Measurements from ENCODE around the gene SLC48A1. TPM values are rescaled to one million over a fixed set of nuclear protein-coding genes. Genes with fewer than 3 reads are reported as not detected.

The SLC48A1 gene
- total and polyA plus RNA-seq, 4 donors, result 16.8 to 31.3 (median 20.7) TPM

DNA sequence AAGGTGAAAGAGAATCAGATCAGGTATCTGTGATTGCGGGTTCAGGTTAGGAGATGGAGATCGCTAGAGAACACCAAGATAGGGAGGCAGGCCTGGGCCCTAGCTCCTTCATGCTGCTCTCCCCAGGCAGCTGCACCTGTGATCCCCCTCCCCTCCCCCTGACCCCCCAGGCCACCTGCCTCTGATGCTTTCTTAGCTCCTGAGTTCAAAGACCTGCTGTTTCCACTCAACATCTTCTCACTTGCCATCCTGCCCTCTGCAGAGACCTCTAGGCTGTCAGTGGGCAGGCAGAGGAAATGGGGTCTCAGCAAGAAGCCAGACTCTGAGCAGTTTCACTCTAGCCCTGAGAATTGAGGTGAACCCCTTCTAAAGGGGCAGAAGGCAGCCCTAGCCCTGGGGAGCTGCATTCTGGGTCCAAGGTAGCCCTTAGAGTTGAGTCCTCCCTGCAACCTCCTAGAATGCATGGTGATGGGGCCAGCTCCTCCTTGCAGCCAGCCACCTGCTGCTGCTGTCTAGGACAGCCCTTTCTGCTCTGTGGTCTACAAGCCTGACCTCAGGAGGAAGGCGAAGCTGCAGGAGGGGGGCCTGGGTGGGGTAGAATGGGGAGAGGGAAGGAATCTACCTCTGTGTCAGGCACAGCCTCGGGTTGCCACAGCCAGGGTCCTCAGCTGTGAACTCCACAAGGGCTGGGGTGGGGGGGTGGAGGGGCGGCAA is 6.4 kb upstream of the SLC48A1 start:
- TF ChIP-seq, protein P1, sequence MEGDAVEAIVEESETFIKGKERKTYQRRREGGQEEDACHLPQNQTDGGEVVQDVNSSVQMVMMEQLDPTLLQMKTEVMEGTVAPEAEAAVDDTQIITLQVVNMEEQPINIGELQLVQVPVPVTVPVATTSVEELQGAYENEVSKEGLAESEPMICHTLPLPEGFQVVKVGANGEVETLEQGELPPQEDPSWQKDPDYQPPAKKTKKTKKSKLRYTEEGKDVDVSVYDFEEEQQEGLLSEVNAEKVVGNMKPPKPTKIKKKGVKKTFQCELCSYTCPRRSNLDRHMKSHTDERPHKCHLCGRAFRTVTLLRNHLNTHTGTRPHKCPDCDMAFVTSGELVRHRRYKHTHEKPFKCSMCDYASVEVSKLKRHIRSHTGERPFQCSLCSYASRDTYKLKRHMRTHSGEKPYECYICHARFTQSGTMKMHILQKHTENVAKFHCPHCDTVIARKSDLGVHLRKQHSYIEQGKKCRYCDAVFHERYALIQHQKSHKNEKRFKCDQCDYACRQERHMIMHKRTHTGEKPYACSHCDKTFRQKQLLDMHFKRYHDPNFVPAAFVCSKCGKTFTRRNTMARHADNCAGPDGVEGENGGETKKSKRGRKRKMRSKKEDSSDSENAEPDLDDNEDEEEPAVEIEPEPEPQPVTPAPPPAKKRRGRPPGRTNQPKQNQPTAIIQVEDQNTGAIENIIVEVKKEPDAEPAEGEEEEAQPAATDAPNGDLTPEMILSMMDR (IDR thresholded peaks at IDR 0.05; ENCODE audit: control extremely low read depth, extremely low read depth), result no peak
- ATAC-seq (ENCODE audit: insufficient read depth, low FRiP score) (no peak), DNase-seq (no peak)
- H3K4me3 ChIP-seq, result no peak overlapping the region
- no peaks in the 10 kb centered on the region for H3K9me3 ChIP-seq (ENCODE audit: control insufficient read depth in 4 of 4, insufficient read depth in 3 of 4, low read length in 3 of 4)
- peaks cover 0 to 5% (median 0%) of the 10 kb centered on the region in 5 donors for H3K4me1 ChIP-seq (ENCODE audit: control insufficient read depth in 5 of 5, insufficient read depth in 5 of 5, low read length in 5 of 5)
- no peaks in the 10 kb centered on the region for H3K27me3 ChIP-seq (ENCODE audit: control insufficient read depth in 3 of 3, insufficient read depth in 3 of 3, low read length in 2 of 3)
- WGBS, 2 donors, result 61 to 64% methylated on average over 5 of the region's 5 CpGs
- no peak overlapping the region for H3K27ac ChIP-seq (ENCODE audit: low read depth in 1 of 2, low read length in 1 of 2)
- H3K9ac ChIP-seq (ENCODE audit: insufficient read depth in 1 of 2, low read length in 2 of 2), result no peak overlapping the region
- H3K36me3 ChIP-seq (ENCODE audit: control insufficient read depth in 4 of 4, insufficient read depth in 4 of 4, low read length in 4 of 4), result no peaks in the 10 kb centered on the region

DNA sequence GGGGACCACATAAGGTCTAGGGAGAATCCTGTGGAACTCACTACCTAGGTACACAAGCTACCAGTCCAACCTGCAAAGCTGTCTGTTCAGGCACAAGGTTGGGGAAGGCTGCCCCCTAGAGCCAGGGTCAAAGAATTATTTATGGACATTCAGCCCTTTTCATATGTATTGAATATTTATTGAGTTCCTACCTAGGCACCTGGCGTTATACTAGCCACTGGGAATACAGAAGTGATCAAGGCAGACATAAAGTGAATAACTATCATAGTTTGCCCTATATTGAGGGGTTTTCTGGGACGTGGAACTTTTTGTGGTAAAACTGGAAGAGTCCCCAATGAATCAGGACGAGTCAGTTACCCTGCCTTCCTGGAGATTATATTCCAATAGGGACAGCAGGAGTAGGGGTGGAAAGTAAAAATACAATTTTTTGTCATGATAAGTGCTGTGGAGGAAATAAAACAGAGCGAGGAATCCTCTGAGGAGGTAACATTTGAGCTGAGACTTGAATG is 5.8 kb upstream of the SLC48A1 start:
- Histone ChIP-seq H3K4me3 (no peak overlapping the region), H3K9ac (ENCODE audit: insufficient read depth in 1 of 2, low read length in 2 of 2) (no peak overlapping the region), H3K36me3 (ENCODE audit: control insufficient read depth in 4 of 4, insufficient read depth in 4 of 4, low read length in 4 of 4) (no peaks in the 10 kb centered on the region), H3K27ac (ENCODE audit: low read depth in 1 of 2, low read length in 1 of 2) (no peak overlapping the region), H3K9me3 (ENCODE audit: control insufficient read depth in 4 of 4, insufficient read depth in 3 of 4, low read length in 3 of 4) (no peaks in the 10 kb centered on the region), H3K27me3 (ENCODE audit: control insufficient read depth in 3 of 3, insufficient read depth in 3 of 3, low read length in 2 of 3) (peaks cover 0 to 2% (median 0%) of the 10 kb centered on the region in 3 donors), H3K4me1 (ENCODE audit: control insufficient read depth in 5 of 5, insufficient read depth in 5 of 5, low read length in 5 of 5) (peaks cover 0 to 5% (median 0%) of the 10 kb centered on the region in 5 donors)
- no peak for ATAC-seq (ENCODE audit: insufficient read depth, low FRiP score)
- peak in 2 of 3 donors; percentile 47 to 50 for DNase-seq
- 54 to 58% methylated on average over 4 of the region's 4 CpGs for WGBS, 2 donors
- TF ChIP-seq, protein P1 (IDR thresholded peaks at IDR 0.05; ENCODE audit: control extremely low read depth, extremely low read depth), result peak; percentile 67

- no peak for DNase-seq
- no peak overlapping the region for H3K9ac ChIP-seq (ENCODE audit: insufficient read depth in 1 of 2, low read length in 2 of 2)
- no peaks in the 10 kb centered on the region for H3K9me3 ChIP-seq (ENCODE audit: control insufficient read depth in 4 of 4, insufficient read depth in 3 of 4, low read length in 3 of 4)
- TF ChIP-seq, protein P1 (IDR thresholded peaks at IDR 0.05; ENCODE audit: control extremely low read depth, extremely low read depth), result no peak
- H3K27ac ChIP-seq (ENCODE audit: low read depth in 1 of 2, low read length in 1 of 2), result no peak overlapping the region
- peaks cover 0 to 5% (median 0%) of the 10 kb centered on the region in 5 donors for H3K4me1 ChIP-seq (ENCODE audit: control insufficient read depth in 5 of 5, insufficient read depth in 5 of 5, low read length in 5 of 5)
- no peaks in the 10 kb centered on the region for H3K36me3 ChIP-seq (ENCODE audit: control insufficient read depth in 4 of 4, insufficient read depth in 4 of 4, low read length in 4 of 4)
- no peak overlapping the region for H3K4me3 ChIP-seq
- 73 to 85% methylated on average over 2 of the region's 2 CpGs for WGBS, 2 donors
- H3K27me3 ChIP-seq (ENCODE audit: control insufficient read depth in 3 of 3, insufficient read depth in 3 of 3, low read length in 2 of 3), result peaks cover 0 to 6% (median 0%) of the 10 kb centered on the region in 3 donors
- ATAC-seq (ENCODE audit: insufficient read depth, low FRiP score), result no peak
Measured at GRCh38 chr12:47768323-47768811, 4.7 kb upstream of the SLC48A1 start.
